Measurements from ENCODE around the gene DNM2. TPM values are rescaled to one million over a fixed set of nuclear protein-coding genes. Genes with fewer than 3 reads are reported as not detected.
"Not testable (repeated sequence)": the region's sequence is repeated elsewhere in the genome, so short reads cannot be mapped to it uniquely, and the experiment has no call there.

The DNM2 gene
- total RNA-seq, 3 donors from 2014 or later = 318 to 602 (median 562) TPM

DNA sequence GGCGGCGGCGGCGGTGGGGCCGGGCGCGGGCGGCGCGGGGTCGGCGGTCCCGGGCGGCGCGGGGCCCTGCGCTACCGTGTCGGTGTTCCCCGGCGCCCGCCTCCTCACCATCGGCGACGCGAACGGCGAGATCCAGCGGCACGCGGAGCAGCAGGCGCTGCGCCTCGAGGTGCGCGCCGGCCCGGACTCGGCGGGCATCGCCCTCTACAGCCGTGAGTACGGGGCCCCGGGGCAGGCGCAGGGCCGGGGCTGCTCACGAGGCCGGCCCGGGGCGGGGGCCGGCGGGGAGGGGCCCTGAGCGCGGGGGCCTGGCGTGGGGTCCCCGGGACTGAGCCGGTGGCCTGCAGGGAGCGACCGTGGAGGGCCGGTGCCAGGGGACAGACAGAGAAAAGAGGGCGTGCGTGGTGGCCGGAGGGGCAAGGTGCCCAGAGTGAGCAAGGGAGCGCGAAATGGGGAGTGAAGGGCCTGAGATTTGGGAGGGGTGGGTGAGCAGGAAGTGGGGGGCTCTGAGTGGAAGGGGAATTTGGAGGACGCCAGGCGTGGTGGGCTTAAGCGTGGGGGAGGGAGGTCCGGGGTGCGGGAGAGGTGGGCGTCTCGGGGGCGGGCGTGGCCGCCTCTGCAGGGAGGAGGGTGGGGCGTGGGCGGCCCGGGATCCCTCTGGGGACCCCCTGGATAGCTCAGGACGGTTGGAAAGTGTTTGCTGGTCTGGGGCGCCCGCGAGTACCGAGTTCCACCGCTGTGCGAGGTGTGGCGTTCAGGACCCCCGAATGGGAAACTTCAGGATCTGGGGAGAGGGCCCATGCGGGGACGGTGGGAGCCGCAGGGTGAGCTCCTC is 154.0 kb downstream of the DNM2 start:
- DNase-seq (peak; percentile 51 to 81 (median 75)), ATAC-seq (peak; percentile 0)
- TF ChIP-seq, protein P1, sequence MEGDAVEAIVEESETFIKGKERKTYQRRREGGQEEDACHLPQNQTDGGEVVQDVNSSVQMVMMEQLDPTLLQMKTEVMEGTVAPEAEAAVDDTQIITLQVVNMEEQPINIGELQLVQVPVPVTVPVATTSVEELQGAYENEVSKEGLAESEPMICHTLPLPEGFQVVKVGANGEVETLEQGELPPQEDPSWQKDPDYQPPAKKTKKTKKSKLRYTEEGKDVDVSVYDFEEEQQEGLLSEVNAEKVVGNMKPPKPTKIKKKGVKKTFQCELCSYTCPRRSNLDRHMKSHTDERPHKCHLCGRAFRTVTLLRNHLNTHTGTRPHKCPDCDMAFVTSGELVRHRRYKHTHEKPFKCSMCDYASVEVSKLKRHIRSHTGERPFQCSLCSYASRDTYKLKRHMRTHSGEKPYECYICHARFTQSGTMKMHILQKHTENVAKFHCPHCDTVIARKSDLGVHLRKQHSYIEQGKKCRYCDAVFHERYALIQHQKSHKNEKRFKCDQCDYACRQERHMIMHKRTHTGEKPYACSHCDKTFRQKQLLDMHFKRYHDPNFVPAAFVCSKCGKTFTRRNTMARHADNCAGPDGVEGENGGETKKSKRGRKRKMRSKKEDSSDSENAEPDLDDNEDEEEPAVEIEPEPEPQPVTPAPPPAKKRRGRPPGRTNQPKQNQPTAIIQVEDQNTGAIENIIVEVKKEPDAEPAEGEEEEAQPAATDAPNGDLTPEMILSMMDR (IDR thresholded peaks at IDR 0.05) = no peak
- Histone ChIP-seq H3K36me3 (ENCODE audit: low read depth) (peaks cover 3% of the 10 kb centered on the region), H3K9me3 (no peaks in the 10 kb centered on the region), H3K4me1 (ENCODE audit: low read depth) (peaks cover 14% of the 10 kb centered on the region), H3K4me3 (peak overlapping the region; percentile 83)
- intact Hi-C loops (cut with DNase I, micrococcal nuclease) = no loop called here

DNA sequence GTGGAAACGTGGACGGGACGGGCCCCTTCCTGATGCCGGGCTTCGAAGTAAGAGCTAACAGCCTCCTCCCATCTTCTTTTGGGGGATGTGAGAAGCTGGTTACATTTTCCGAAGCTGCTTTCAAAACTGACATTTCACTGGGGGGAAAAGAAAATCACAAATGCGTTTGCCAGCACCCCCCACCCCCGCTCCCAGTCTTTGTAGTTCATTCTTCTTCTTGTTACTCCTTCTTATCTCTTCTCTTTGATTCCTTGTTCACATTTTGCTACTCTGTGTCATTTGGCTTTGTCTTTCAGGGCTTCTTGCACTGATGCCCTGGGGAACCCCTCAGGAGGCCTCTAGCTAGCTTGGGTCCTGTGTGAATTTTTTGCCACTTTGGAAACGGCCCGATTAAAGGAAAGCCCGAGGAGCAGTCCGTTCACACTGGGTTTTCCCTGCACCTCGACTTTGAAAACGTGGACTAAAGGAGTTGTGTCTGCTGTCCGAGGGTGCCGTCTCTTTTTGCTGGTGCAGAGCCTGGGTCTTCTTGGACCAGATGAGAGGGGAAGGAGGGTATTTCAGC is 154.7 kb downstream of the DNM2 start:
- peak overlapping the region; percentile 83 for H3K4me3 ChIP-seq
- DNase-seq (no peak), ATAC-seq (no peak)
- no peaks in the 10 kb centered on the region for H3K9me3 ChIP-seq
- TF ChIP-seq, protein P1 (IDR thresholded peaks at IDR 0.05) = no peak
- peaks cover 19% of the 10 kb centered on the region for H3K4me1 ChIP-seq (ENCODE audit: low read depth)
- H3K36me3 ChIP-seq (ENCODE audit: low read depth) = peaks cover 3% of the 10 kb centered on the region
- intact Hi-C loops (cut with DNase I, micrococcal nuclease) = no loop called here

DNA sequence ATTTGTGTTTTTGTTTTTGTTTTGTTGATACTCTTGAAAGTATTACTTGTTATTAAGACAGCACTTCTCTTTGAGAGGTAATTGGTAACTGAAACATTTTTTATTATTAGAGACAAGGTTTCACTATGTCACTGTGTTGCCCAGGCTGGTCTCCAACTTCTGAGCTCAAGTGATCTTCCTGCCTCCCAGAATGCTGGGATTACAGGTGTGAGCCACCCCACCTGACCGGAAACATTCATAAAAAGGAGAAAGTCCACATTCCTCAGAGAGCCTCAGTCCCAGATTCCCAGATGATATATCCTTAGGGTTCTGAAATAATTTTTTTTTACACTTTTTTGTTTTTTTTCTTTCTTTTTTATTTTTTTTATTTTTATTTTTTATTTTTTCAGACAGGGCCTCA is 156.1 kb downstream of the DNM2 start:
- TF ChIP-seq, protein P1 (IDR thresholded peaks at IDR 0.05) = no peak
- intact Hi-C loops (cut with DNase I, micrococcal nuclease) = no loop called here
- Histone ChIP-seq H3K4me3 (no peak overlapping the region), H3K36me3 (ENCODE audit: low read depth) (peaks cover 3% of the 10 kb centered on the region), H3K4me1 (ENCODE audit: low read depth) (peaks cover 25% of the 10 kb centered on the region), H3K9me3 (no peaks in the 10 kb centered on the region)
- ATAC-seq (no peak), DNase-seq (peak in 1 of 3 donors; percentile 59)

DNA sequence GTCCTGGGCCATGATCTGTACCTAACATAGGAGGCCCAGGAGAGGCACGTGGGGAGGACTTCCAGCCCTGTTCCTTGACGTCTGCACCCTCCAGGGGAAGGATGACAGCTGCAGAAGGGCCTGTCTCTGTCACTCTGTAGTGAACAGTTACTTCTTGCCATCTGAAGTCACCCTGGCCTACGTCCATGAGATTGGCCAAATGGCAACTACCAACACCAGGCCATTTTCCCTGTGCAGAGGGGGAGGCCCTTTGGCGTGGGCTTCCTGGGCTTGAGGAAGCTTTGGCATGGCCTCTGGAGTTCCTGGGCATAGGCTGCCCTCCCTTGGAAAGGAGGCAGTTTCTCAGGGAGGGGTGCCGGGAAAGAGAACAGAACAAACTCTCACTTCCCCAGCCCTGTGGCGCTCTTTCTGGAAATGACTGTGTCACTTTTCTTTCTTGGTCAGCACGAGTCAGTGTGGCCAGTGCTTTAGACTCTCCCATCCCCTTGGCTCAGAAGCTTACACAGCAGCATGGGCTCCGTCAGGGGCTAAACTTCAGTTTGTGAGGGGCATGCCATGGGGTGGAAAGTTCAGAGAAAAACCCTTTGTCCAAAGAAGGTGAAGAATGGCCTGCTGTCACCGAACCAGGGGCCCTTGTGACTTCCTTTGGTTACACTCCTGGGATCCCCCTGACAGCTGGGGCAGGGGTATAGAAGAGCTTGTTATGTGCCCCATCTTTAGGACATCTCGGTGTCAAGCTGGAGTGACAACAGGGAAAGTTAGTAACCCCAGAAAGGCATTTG is 158.8 kb downstream of the DNM2 start:
- no peak for ATAC-seq
- TF ChIP-seq, protein P1 (IDR thresholded peaks at IDR 0.05) = no peak
- no peak overlapping the region for H3K4me3 ChIP-seq
- H3K4me1 ChIP-seq (ENCODE audit: low read depth) = peaks cover 22% of the 10 kb centered on the region
- no peak for DNase-seq
- no peaks in the 10 kb centered on the region for H3K9me3 ChIP-seq
- no peaks in the 10 kb centered on the region for H3K36me3 ChIP-seq (ENCODE audit: low read depth)
- intact Hi-C loops (cut with DNase I, micrococcal nuclease) = no loop called here

DNA sequence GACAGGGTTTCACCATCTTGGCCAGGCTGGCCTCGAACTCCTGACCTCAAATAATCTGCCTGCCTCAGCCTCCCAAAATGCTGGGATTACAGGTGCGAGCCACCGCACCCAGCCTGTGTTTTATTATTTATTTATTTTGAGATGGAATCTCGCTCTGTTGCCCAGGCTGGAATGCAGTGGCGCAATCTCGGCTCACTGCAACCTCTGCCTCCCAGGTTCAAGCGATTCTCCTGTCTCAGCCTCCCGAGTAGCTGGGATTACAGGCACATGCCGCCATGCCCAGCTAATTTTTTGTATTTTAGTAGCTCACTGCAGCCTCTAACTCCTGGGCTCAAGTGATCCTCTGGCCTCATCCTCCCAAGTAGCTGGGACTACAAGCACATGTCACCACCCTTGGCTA is 159.7 kb downstream of the DNM2 start:
- H3K9me3 ChIP-seq; ATAC-seq; DNase-seq; H3K36me3 ChIP-seq (ENCODE audit: low read depth); intact Hi-C loops (cut with DNase I, micrococcal nuclease); H3K4me3 ChIP-seq: not testable (repeated sequence)
- H3K4me1 ChIP-seq (ENCODE audit: low read depth) = peaks cover 22% of the 10 kb centered on the region

DNA sequence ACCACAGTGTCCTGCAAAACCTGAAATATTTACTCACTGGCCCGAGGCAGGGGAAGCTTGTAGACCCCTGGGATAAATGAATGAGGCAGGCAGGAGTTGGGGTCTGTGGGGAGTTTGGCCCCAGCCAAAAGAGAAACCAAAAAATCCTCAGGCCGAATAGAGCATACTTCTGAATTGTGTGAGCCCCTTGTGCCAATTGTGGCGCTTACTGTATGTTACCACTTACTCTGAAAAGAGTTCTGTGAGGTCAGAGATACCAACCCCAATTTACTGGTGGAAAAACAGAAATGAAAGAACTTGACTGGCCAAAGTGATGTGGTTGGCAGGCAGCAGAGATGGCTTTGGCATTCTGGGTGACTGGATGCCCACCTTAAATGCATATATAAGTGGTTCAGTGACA is 160.4 kb downstream of the DNM2 start:
- no peaks in the 10 kb centered on the region for H3K9me3 ChIP-seq
- ATAC-seq (no peak), DNase-seq (no peak)
- TF ChIP-seq, protein P1 (IDR thresholded peaks at IDR 0.05) = no peak
- intact Hi-C loops (cut with DNase I, micrococcal nuclease) = no loop called here
- no peaks in the 10 kb centered on the region for H3K36me3 ChIP-seq (ENCODE audit: low read depth)
- peaks cover 19% of the 10 kb centered on the region for H3K4me1 ChIP-seq (ENCODE audit: low read depth)
- no peak overlapping the region for H3K4me3 ChIP-seq

Data from mucosa of descending colon (tissue), 3 donors.